Upper lobe of left lung (tissue), 6 donors: ENCODE data around the gene PLPP1. TPM values are rescaled to one million over a fixed set of nuclear protein-coding genes. Genes with fewer than 3 reads are reported as not detected.

Experiments used
- ATAC-seq, 2 donors: fragments of 200-7000 bp; cut with Tn5 transposase; one replicate each; pipeline ENCODE4 v1.9.1; 2022; ENCODE audit warnings: mild to moderate bottlenecking in 2 of 2, moderate library complexity in 2 of 2; ENCODE audit not compliant: low FRiP score in 2 of 2
- DNase-seq, 2 donors: peaks; one replicate each; pipeline ENCODE4 v3.0.0-alpha.2; 2019 to 2020
- H3K27ac ChIP-seq, 4 donors: fragments of 200-600 bp; sonication (generic); one replicate each; pipeline ENCODE4 v1.5.1; 2016 to 2019
- H3K27me3 ChIP-seq, 4 donors: fragments of 200-600 bp; sonication (generic); one replicate each; pipeline ENCODE4 v1.5.1; 2017 to 2019
- H3K36me3 ChIP-seq, 4 donors: fragments of 200-600 bp; sonication (generic); one replicate each; pipeline ENCODE4 v1.5.1; 2016 to 2019
- H3K4me1 ChIP-seq, 4 donors: fragments of 200-600 bp; sonication (generic); one replicate each; pipeline ENCODE4 v1.5.1; 2018 to 2019
- H3K4me3 ChIP-seq, 4 donors: fragments of 200-600 bp; sonication (generic); one replicate each; pipeline ENCODE4 v1.5.1; 2017 to 2019; ENCODE audit warnings: mild to moderate bottlenecking in 2 of 4, moderate library complexity in 1 of 4
- H3K9me3 ChIP-seq, 4 donors: fragments of 200-600 bp; sonication (generic); one replicate each; pipeline ENCODE4 v1.5.1; 2018 to 2019
- CTCF ChIP-seq, 6 experiments: fragments of 450-650 bp in 4 of 6; fragments of 200-600 bp in 2 of 6; sonication (generic) in 2 of 6; IDR thresholded peaks; one replicate each; pipeline ENCODE4 v1.5.1; 2016 to 2019; ENCODE audit warnings: antibody characterized with exemption in 6 of 6
- EP300 ChIP-seq, 4 donors: sonication (generic); formaldehyde crosslinking; IDR thresholded peaks; one replicate each; pipeline ENCODE4 v1.5.1; 2017; ENCODE audit warnings: antibody characterized with exemption in 4 of 4, control low read depth in 2 of 4
- POLR2A ChIP-seq, 4 donors: fragments of 450-650 bp; IDR thresholded peaks; one replicate each; pipeline ENCODE4 v1.5.1; 2016 to 2017; ENCODE audit warnings: antibody characterized with exemption in 4 of 4, mild to moderate bottlenecking in 2 of 4
- POLR2AphosphoS5 ChIP-seq, 2 donors: sonication (generic); formaldehyde crosslinking; IDR thresholded peaks; one replicate each; pipeline ENCODE4 v1.5.1; 2017; ENCODE audit warnings: antibody characterized with exemption in 2 of 2
- WGBS, 2 donors: methylation state at CpG; one replicate each; pipeline ENCODE4 v1.1.5; 2017 to 2018; 5-methylcytosine and 5-hydroxymethylcytosine counted together
- total RNA-seq, 6 donors: library from RNA; depleted of rRNA in 4 of 6; stranded (reverse); fragments of >200 nt in 4 of 6; gene quantifications; one replicate each; pipeline versions ENCODE4 v1.1.0 to v1.2.1, GENCODE V29; 2016 to 2021
- donor health status: DM: no; HTN: no; CAD: no; lungs with moderate emphysema.
- donor health status: DM: no; HTN: yes; CAD: no; lungs with severe emphysema.

The PLPP1 gene
- total RNA-seq, 6 donors from 2014 or later = 21.0 to 125 (median 65.6) TPM

- H3K27me3 ChIP-seq = no peaks in the 10 kb centered on the region
- WGBS, 2 donors = 94 to 100% methylated on average over 1 of the region's 1 CpG
- no peak overlapping the region for H3K4me3 ChIP-seq
- H3K4me1 ChIP-seq = peaks cover 5 to 19% (median 11%) of the 10 kb centered on the region in 4 donors
- no peaks in the 10 kb centered on the region for H3K9me3 ChIP-seq
- peaks cover 0 to 9% (median 0%) of the 10 kb centered on the region in 4 donors for H3K36me3 ChIP-seq
- no peak for ATAC-seq
- DNase-seq = no peak
- TF ChIP-seq CTCF (IDR thresholded peaks at IDR 0.05) (no peak), EP300 (IDR thresholded peaks at IDR 0.05) (no peak), POLR2AphosphoS5 (IDR thresholded peaks at IDR 0.05) (no peak), POLR2A (IDR thresholded peaks at IDR 0.05) (no peak)
- no peak overlapping the region for H3K27ac ChIP-seq
These were observed 92.8 kb downstream of the PLPP1 start for GRCh38 chr5:55441954-55442353.

GRCh38 chr5:55441107-55441771, 93.5 kb downstream of the PLPP1 start:
- Histone ChIP-seq H3K36me3 (peaks cover 0 to 9% (median 0%) of the 10 kb centered on the region in 4 donors), H3K9me3 (no peaks in the 10 kb centered on the region), H3K4me1 (peaks cover 5 to 19% (median 12%) of the 10 kb centered on the region in 4 donors), H3K27me3 (no peaks in the 10 kb centered on the region), H3K4me3 (no peak overlapping the region), H3K27ac (peak overlapping the region in 1 of 4 donors; percentile 27)
- no peak for DNase-seq
- no peak for TF ChIP-seq POLR2AphosphoS5 (IDR thresholded peaks at IDR 0.05)
- no peak for TF ChIP-seq POLR2A (IDR thresholded peaks at IDR 0.05)
- TF ChIP-seq EP300 (IDR thresholded peaks at IDR 0.05) = no peak
- no peak for TF ChIP-seq CTCF (IDR thresholded peaks at IDR 0.05)
- ATAC-seq = no peak
- WGBS, 2 donors = 82 to 88% methylated on average over 3 of the region's 3 CpGs

- H3K9me3 ChIP-seq = no peaks in the 10 kb centered on the region
- peaks cover 0 to 9% (median 0%) of the 10 kb centered on the region in 4 donors for H3K36me3 ChIP-seq
- no peak overlapping the region for H3K4me3 ChIP-seq
- no peak for DNase-seq
- H3K27me3 ChIP-seq = no peaks in the 10 kb centered on the region
- H3K4me1 ChIP-seq = peaks cover 5 to 19% (median 12%) of the 10 kb centered on the region in 4 donors
- TF ChIP-seq CTCF (IDR thresholded peaks at IDR 0.05) (no peak), EP300 (IDR thresholded peaks at IDR 0.05) (no peak), POLR2AphosphoS5 (IDR thresholded peaks at IDR 0.05) (no peak), POLR2A (IDR thresholded peaks at IDR 0.05) (no peak)
- 79 to 82% methylated on average over 6 of the region's 6 CpGs for WGBS, 2 donors
- ATAC-seq = no peak
- H3K27ac ChIP-seq = peak overlapping the region in 1 of 4 donors; percentile 78
These were observed 94.5 kb downstream of the PLPP1 start for GRCh38 chr5:55440188-55440646.

- Histone ChIP-seq H3K27ac (peak overlapping the region; percentile 59 to 78 (median 71)), H3K9me3 (no peaks in the 10 kb centered on the region), H3K27me3 (no peaks in the 10 kb centered on the region), H3K4me3 (no peak overlapping the region), H3K4me1 (peaks cover 5 to 19% (median 12%) of the 10 kb centered on the region in 4 donors), H3K36me3 (peaks cover 0 to 9% (median 0%) of the 10 kb centered on the region in 4 donors)
- 59 to 63% methylated on average over 4 of the region's 4 CpGs for WGBS, 2 donors
- DNase-seq = peak in 1 of 2 donors; percentile 29
- TF ChIP-seq POLR2A (IDR thresholded peaks at IDR 0.05) (no peak), EP300 (IDR thresholded peaks at IDR 0.05) (no peak), POLR2AphosphoS5 (IDR thresholded peaks at IDR 0.05) (no peak), CTCF (IDR thresholded peaks at IDR 0.05) (no peak)
- peak; percentile 51 to 68 for ATAC-seq
These were observed 95.8 kb downstream of the PLPP1 start for GRCh38 chr5:55438998-55439397.
